Measurements from ENCODE around the gene KIAA0319L. TPM values are rescaled to one million over a fixed set of nuclear protein-coding genes. Genes with fewer than 3 reads are reported as not detected.

The KIAA0319L gene
- total RNA-seq, 1 experiment from 2014 or later: 70.0 TPM

- no peak for TF ChIP-seq ZNF532 (CRISPR knock-in tag; IDR thresholded peaks at IDR 0.05; ENCODE audit: borderline replicate concordance)
- TF ChIP-seq FOXP4 (CRISPR knock-in tag; IDR thresholded peaks at IDR 0.05): no peak
- TF ChIP-seq HMGXB4 (CRISPR knock-in tag; IDR thresholded peaks at IDR 0.05): no peak
- no peak for TF ChIP-seq ATF3 (CRISPR knock-in tag; conservative IDR thresholded peaks at IDR 0.05)
- no peak for TF ChIP-seq TEAD1 (CRISPR knock-in tag; IDR thresholded peaks at IDR 0.05)
Observed at GRCh38 chr1:35563166-35563565, 6.0 kb upstream of the KIAA0319L start (continued).

GRCh38 chr1:35561972-35562680 is 4.9 kb upstream of the KIAA0319L start:
- Mint-ChIP-seq H3K4me3 (no peak overlapping the region), H3K36me3 (peaks cover 30% of the 10 kb centered on the region), H3K27ac (no peak overlapping the region), H3K27me3 (ENCODE audit: low read depth) (no peaks in the 10 kb centered on the region), H3K9me3 (no peaks in the 10 kb centered on the region), H3K4me1 (peaks cover 5% of the 10 kb centered on the region)
- ChIA-PET CTCF (interaction anchor here (1.2 kb wide), 1 partner anchor 111 kb away, joined by 5 read pairs; no protein-coding TSS in a partner anchor), POLR2A (no interaction called here)
- TF ChIP-seq PREB (CRISPR knock-in tag; IDR thresholded peaks at IDR 0.05; ENCODE audit: borderline replicate concordance) (no peak), CDX4 (CRISPR knock-in tag; IDR thresholded peaks at IDR 0.05; ENCODE audit: borderline replicate concordance) (no peak), SOX15 (CRISPR knock-in tag; IDR thresholded peaks at IDR 0.05) (no peak), CREM (CRISPR knock-in tag; IDR thresholded peaks at IDR 0.05) (no peak)
- no peak for ATAC-seq
- DNase-seq (ENCODE audit: low spot score): no peak

GRCh38 chr1:35561297-35561971 is 4.2 kb upstream of the KIAA0319L start:
- H3K9me3 Mint-ChIP-seq: no peaks in the 10 kb centered on the region
- peaks cover 26% of the 10 kb centered on the region for H3K36me3 Mint-ChIP-seq
- H3K27ac Mint-ChIP-seq: peak overlapping the region; percentile 43; the same call in 1 of the 2 replicates
- no peaks in the 10 kb centered on the region for H3K27me3 Mint-ChIP-seq (ENCODE audit: low read depth)
- ChIA-PET CTCF (interaction anchor here (1.2 kb wide), 1 partner anchor 111 kb away, joined by 4 read pairs; no protein-coding TSS in a partner anchor), POLR2A (no interaction called here)
- no peak for ATAC-seq
- no peak for DNase-seq (ENCODE audit: low spot score)
- H3K4me3 Mint-ChIP-seq: no peak overlapping the region
- peaks cover 9% of the 10 kb centered on the region for H3K4me1 Mint-ChIP-seq
- no peak for TF ChIP-seq SMAD3 (CRISPR knock-in tag; IDR thresholded peaks at IDR 0.05; ENCODE audit: borderline replicate concordance)
- no peak for TF ChIP-seq TEAD4 (CRISPR knock-in tag; IDR thresholded peaks at IDR 0.05)
- TF ChIP-seq E2F5 (CRISPR knock-in tag; IDR thresholded peaks at IDR 0.05): no peak
- TF ChIP-seq CBFB (CRISPR knock-in tag; IDR thresholded peaks at IDR 0.05; ENCODE audit: low read depth): no peak
- no peak for TF ChIP-seq ZNF219 (CRISPR knock-in tag; IDR thresholded peaks at IDR 0.05; ENCODE audit: borderline replicate concordance)
- TF ChIP-seq ZSCAN18 (CRISPR knock-in tag; IDR thresholded peaks at IDR 0.05): no peak
- TF ChIP-seq USF1 (CRISPR knock-in tag; IDR thresholded peaks at IDR 0.05): no peak
- TF ChIP-seq FOXP1 (CRISPR knock-in tag; IDR thresholded peaks at IDR 0.05; ENCODE audit: borderline replicate concordance): no peak
